H9 (cell line): ENCODE data around the gene ATG2A. TPM values are rescaled to one million over a fixed set of nuclear protein-coding genes. Genes with fewer than 3 reads are reported as not detected.

Source experiments
- DNase-seq: peaks from one replicate; pipeline ENCODE4 v3.0.0-alpha.2; 2017
- H2AFZ ChIP-seq: one replicate; pipeline ENCODE4 v1.6.1; 2013; ENCODE audit warnings: mild to moderate bottlenecking, low read length, control low read depth, moderate library complexity
- H2AK5ac ChIP-seq: 2 replicates; pipeline ENCODE4 v1.6.1; 2013; ENCODE audit warnings: low read length, control low read depth, mixed read lengths; ENCODE audit not compliant: insufficient read length
- H2BK120ac ChIP-seq: one replicate; pipeline ENCODE4 v1.6.1; 2013; ENCODE audit warnings: low read depth, mild to moderate bottlenecking, low read length, control low read depth, inconsistent platforms; ENCODE audit not compliant: poor library complexity, severe bottlenecking
- H2BK12ac ChIP-seq: 2 replicates; pipeline ENCODE4 v1.6.1; 2013; ENCODE audit warnings: low read length, control low read depth, mixed read lengths, low read depth; ENCODE audit not compliant: insufficient read length
- H2BK15ac ChIP-seq: 2 replicates; pipeline ENCODE4 v1.6.1; 2013; ENCODE audit warnings: low read depth, low read length, control low read depth
- H2BK20ac ChIP-seq: one replicate; pipeline ENCODE4 v1.6.1; 2013; ENCODE audit warnings: low read depth, mild to moderate bottlenecking, low read length, control low read depth, inconsistent platforms; ENCODE audit not compliant: poor library complexity, severe bottlenecking
- H2BK5ac ChIP-seq: 2 replicates; pipeline ENCODE4 v1.6.1; 2013; ENCODE audit warnings: low read length, control low read depth, mixed read lengths; ENCODE audit not compliant: insufficient read length
- H3K14ac ChIP-seq: 2 replicates; pipeline ENCODE4 v1.6.1; 2013; ENCODE audit warnings: low read length, control low read depth; ENCODE audit not compliant: insufficient read depth
- H3K18ac ChIP-seq: 2 replicates; pipeline ENCODE4 v1.6.1; 2013; ENCODE audit warnings: low read depth, mild to moderate bottlenecking, mixed read lengths, low read length, control low read depth; ENCODE audit not compliant: insufficient read length
- H3K23ac ChIP-seq: 2 replicates; pipeline ENCODE4 v1.6.1; 2013; ENCODE audit warnings: low read length, control low read depth, mixed read lengths, low read depth; ENCODE audit not compliant: insufficient read length
- H3K23me2 ChIP-seq: 2 replicates; pipeline ENCODE4 v1.6.1; 2013; ENCODE audit warnings: low read depth, mild to moderate bottlenecking, mixed read lengths, low read length, control low read depth; ENCODE audit not compliant: insufficient read length, poor library complexity, severe bottlenecking
- H3K27ac ChIP-seq: 2 replicates; pipeline ENCODE4 v1.5.1; 2013; ENCODE audit warnings: low read length, control low read depth, mixed read lengths, low read depth; ENCODE audit not compliant: insufficient read length
- H3K27me3 ChIP-seq: 2 replicates; pipeline ENCODE4 v1.6.1; 2013; ENCODE audit warnings: low read length, control low read depth, inconsistent platforms; ENCODE audit not compliant: insufficient read depth
- H3K4ac ChIP-seq: 2 replicates; pipeline ENCODE4 v1.6.1; 2013; ENCODE audit warnings: low read depth, mild to moderate bottlenecking, control low read depth, inconsistent platforms, low read length, moderate library complexity
- H3K4me1 ChIP-seq: 2 replicates; pipeline ENCODE4 v1.6.1; 2013; ENCODE audit warnings: low read length, control low read depth, inconsistent platforms; ENCODE audit not compliant: insufficient read depth
- H3K4me2 ChIP-seq: 2 replicates; pipeline ENCODE4 v1.6.1; 2013; ENCODE audit warnings: low read length, control low read depth, mixed read lengths; ENCODE audit not compliant: insufficient read length, insufficient read depth
- H3K56ac ChIP-seq: 2 replicates; pipeline ENCODE4 v1.6.1; 2013; ENCODE audit warnings: low read depth, mild to moderate bottlenecking, mixed read lengths, low read length, control low read depth; ENCODE audit not compliant: insufficient read length
- H3K79me1 ChIP-seq: 2 replicates; pipeline ENCODE4 v1.6.1; 2013; ENCODE audit warnings: low read depth, mild to moderate bottlenecking, moderate library complexity, low read length, control low read depth, inconsistent platforms; ENCODE audit not compliant: insufficient read depth, poor library complexity, severe bottlenecking
- H3K79me2 ChIP-seq: 2 replicates; pipeline ENCODE4 v1.6.1; 2013; ENCODE audit warnings: low read length, control low read depth, inconsistent platforms; ENCODE audit not compliant: insufficient read depth
- H3K9ac ChIP-seq: 2 replicates; pipeline ENCODE4 v1.6.1; 2013; ENCODE audit warnings: low read length, control low read depth, mixed read lengths; ENCODE audit not compliant: insufficient read length; ENCODE audit errors: extremely low read depth
- H3K9me3 ChIP-seq: one replicate; pipeline ENCODE4 v1.6.1; 2013; ENCODE audit warnings: low read depth, low read length, inconsistent platforms; ENCODE audit not compliant: control insufficient read depth
- H3T11ph ChIP-seq: one replicate; pipeline ENCODE4 v1.6.1; 2013; ENCODE audit warnings: mild to moderate bottlenecking, low read length, control low read depth, inconsistent platforms
- H4K20me1 ChIP-seq: one replicate; pipeline ENCODE4 v1.6.1; 2013; ENCODE audit not compliant: control insufficient read depth, insufficient read length, insufficient read depth
- H4K5ac ChIP-seq: 2 replicates; pipeline ENCODE4 v1.6.1; 2013; ENCODE audit warnings: low read depth, mild to moderate bottlenecking, mixed read lengths, low read length, control low read depth; ENCODE audit not compliant: insufficient read length
- H4K8ac ChIP-seq: replicated peaks from 2 replicates; pipeline ENCODE4 v1.6.1; 2013; ENCODE audit warnings: low read length, control low read depth, mixed read lengths, low read depth; ENCODE audit not compliant: insufficient read length
- H4K91ac ChIP-seq: 2 replicates; pipeline ENCODE4 v1.6.1; 2013; ENCODE audit warnings: low read depth, mild to moderate bottlenecking, moderate library complexity, mixed read lengths, low read length, control low read depth; ENCODE audit not compliant: insufficient read length
- H3K27ac Mint-ChIP-seq, 3 experiments: 2 replicates in 2 of 3; 3 replicates in 1 of 3; pipeline ENCODE4 v1.8.0; 2020 to 2021; ENCODE audit warnings: mixed read lengths in 3 of 3, mild to moderate bottlenecking in 1 of 3, moderate library complexity in 1 of 3
- H3K27me3 Mint-ChIP-seq: 2 replicates; pipeline ENCODE4 v1.8.0; 2021; ENCODE audit warnings: low read depth, mild to moderate bottlenecking, moderate library complexity, mixed read lengths
- H3K36me3 Mint-ChIP-seq, 3 experiments: 2 replicates in 2 of 3; 3 replicates in 1 of 3; pipeline ENCODE4 v1.8.0; 2020 to 2021; ENCODE audit warnings: low read depth in 3 of 3, mixed read lengths in 3 of 3; ENCODE audit not compliant: insufficient read depth in 1 of 3
- H3K4me1 Mint-ChIP-seq, 2 experiments: 2 replicates each; pipeline ENCODE4 v1.8.0; 2020; ENCODE audit warnings: mixed read lengths in 2 of 2
- H3K4me3 Mint-ChIP-seq, 2 experiments: 2 replicates in 1 of 2; 3 replicates in 1 of 2; pipeline ENCODE4 v1.8.0; 2020 to 2021; ENCODE audit warnings: mild to moderate bottlenecking in 2 of 2, mixed read lengths in 2 of 2, moderate library complexity in 1 of 2
- H3K9me3 Mint-ChIP-seq, 2 experiments: 2 replicates in 1 of 2; 3 replicates in 1 of 2; pipeline ENCODE4 v1.8.0; 2020; ENCODE audit warnings: mild to moderate bottlenecking in 2 of 2, mixed read lengths in 2 of 2, moderate library complexity in 1 of 2
- WGBS: extraction: QIAGEN DNeasy Blood & Tissue Kit; methylation state at CpG from one replicate; pipeline ENCODE4 v1.1.7; 2013; ENCODE audit warnings: missing lambda C conversion rate, low lambda C conversion rate, mixed read lengths; ENCODE audit not compliant: insufficient read length; ENCODE audit errors: extremely low coverage; 5-methylcytosine and 5-hydroxymethylcytosine counted together
- total RNA-seq: library from RNA; stranded (reverse); gene quantifications from 2 replicates; pipeline ENCODE4 v1.2.1, GENCODE V29; 2021
- TF ChIP-seq, protein P1 (sequence below): fragments of 200-600 bp; sonication (generic); conservative IDR thresholded peaks from 3 replicates; pipeline ENCODE4 v1.8.0; 2021; ENCODE audit warnings: antibody characterized with exemption, mild to moderate bottlenecking

The ATG2A gene
- total RNA-seq, 1 experiment from 2014 or later: 21.3 TPM

DNA sequence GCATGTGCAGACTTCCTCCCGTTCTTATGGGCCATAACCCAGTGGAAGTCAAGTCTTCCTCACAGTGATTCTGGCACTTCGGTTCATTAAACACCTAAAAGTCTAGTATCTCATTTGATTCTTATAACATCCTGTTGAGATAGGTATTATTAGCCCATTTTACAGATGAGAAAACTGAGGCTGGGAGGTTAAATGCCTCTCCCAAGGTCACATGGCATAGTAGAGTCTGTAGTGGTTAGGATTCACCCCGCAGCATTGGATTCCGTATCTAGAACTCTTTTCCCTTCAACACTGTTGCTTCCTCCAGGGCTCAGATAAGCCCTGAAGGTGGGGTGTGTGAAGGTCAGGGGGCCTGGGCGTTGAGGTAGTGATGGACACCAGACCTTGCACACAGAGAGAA is 15.3 kb upstream of the ATG2A start:
- Mint-ChIP-seq H3K36me3 (peaks cover 0 to 4% (median 0%) of the 10 kb centered on the region in 3 experiments; a peak in 2 of 7 replicates), H3K4me1 (peaks cover 16 to 40% of the 10 kb centered on the region in 2 experiments), H3K27ac (no peak overlapping the region), H3K4me3 (no peak overlapping the region), H3K9me3 (no peaks in the 10 kb centered on the region), H3K27me3 (peaks cover 2% of the 10 kb centered on the region)
- Histone ChIP-seq H3K4ac (no peak overlapping the region), H4K91ac (no peak overlapping the region), H3K56ac (no peak overlapping the region), H3K27ac (no peak overlapping the region), H2BK120ac (no peak overlapping the region), H4K20me1 (no peaks in the 10 kb centered on the region), H3K4me2 (no peak overlapping the region), H2AFZ (no peak overlapping the region), H3K79me1 (no peaks in the 10 kb centered on the region), H3K23me2 (peaks cover 4% of the 10 kb centered on the region), H3K23ac (no peak overlapping the region), H3K14ac (no peak overlapping the region), H2BK15ac (no peak overlapping the region), H3K9me3 (no peaks in the 10 kb centered on the region), H3K4me1 (peaks cover 7% of the 10 kb centered on the region; the same call in 1 of the 2 replicates), H3K9ac (no peak overlapping the region), H3K79me2 (no peaks in the 10 kb centered on the region), H2BK5ac (no peak overlapping the region), H4K8ac (no peak overlapping the region), H3K27me3 (no peaks in the 10 kb centered on the region), H2AK5ac (no peak overlapping the region), H2BK12ac (no peak overlapping the region), H3T11ph (no peak overlapping the region), H4K5ac (no peak overlapping the region), H3K18ac (no peak overlapping the region), H2BK20ac (no peak overlapping the region)
- TF ChIP-seq, protein P1, sequence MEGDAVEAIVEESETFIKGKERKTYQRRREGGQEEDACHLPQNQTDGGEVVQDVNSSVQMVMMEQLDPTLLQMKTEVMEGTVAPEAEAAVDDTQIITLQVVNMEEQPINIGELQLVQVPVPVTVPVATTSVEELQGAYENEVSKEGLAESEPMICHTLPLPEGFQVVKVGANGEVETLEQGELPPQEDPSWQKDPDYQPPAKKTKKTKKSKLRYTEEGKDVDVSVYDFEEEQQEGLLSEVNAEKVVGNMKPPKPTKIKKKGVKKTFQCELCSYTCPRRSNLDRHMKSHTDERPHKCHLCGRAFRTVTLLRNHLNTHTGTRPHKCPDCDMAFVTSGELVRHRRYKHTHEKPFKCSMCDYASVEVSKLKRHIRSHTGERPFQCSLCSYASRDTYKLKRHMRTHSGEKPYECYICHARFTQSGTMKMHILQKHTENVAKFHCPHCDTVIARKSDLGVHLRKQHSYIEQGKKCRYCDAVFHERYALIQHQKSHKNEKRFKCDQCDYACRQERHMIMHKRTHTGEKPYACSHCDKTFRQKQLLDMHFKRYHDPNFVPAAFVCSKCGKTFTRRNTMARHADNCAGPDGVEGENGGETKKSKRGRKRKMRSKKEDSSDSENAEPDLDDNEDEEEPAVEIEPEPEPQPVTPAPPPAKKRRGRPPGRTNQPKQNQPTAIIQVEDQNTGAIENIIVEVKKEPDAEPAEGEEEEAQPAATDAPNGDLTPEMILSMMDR: no peak
- DNase-seq: no peak
- no CpG with 5 or more reads among the region's 5 CpGs for WGBS
